ENCODE data around the gene SHROOM4. TPM values are rescaled to one million over a fixed set of nuclear protein-coding genes. Genes with fewer than 3 reads are reported as not detected.

SHROOM4 gene
- total and polyA plus RNA-seq, 2 of the 13 experiments (the other 11 are each of a cell fraction or from before 2014, with no cell fraction given), result 0.08 to 0.18 TPM

DNA sequence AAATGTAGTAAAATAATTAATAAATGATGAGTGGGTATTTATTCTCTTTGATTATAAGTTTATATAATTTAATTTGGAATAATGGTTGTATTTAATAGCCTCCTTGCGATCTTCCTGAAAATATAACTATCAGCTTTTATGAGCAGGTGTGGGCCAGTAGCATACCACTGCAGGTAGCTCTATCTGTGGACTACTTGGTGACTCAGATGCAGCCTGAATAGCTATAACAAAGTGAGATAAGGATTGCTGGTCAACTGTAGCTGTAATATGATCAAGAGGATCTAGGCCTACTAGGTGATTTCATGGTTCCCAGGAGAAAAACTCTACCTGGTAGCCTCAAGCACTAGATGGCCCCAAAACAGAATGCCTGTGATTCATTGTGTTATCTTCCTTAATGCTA lies 49.5 kb upstream of the SHROOM4 start:
- H2AFZ ChIP-seq (ENCODE audit: low read length), result no peak overlapping the region
- H3K79me2 ChIP-seq (ENCODE audit: insufficient read depth, low read length), result no peaks in the 10 kb centered on the region
- no peaks in the 10 kb centered on the region for H3K27me3 ChIP-seq (ENCODE audit: control insufficient read depth in 1 of 2, insufficient read depth in 2 of 2, low read length in 2 of 2)
- no peak overlapping the region for H3K9ac ChIP-seq (ENCODE audit: insufficient read depth, low read depth, low read length)
- no TSS peak for BruUV-seq (replicated peaks)
- no peaks in the 10 kb centered on the region for H3K36me3 ChIP-seq (replicated peaks in 1 of 2; ENCODE audit: control insufficient read depth in 1 of 2, insufficient read depth in 2 of 2, low read length in 2 of 2)
- ATAC-seq (no peak), FAIRE-seq (no peak), DNase-seq (ENCODE audit: low spot score) (no peak)
- ChIA-PET CTCF (ENCODE audit: low intra/inter-chr PET ratio, low total read pairs) (no interaction called here), POLR2A (no interaction called here)
- peaks cover 13% of the 10 kb centered on the region; the same call in 1 of the 2 replicates for H3K4me1 ChIP-seq (ENCODE audit: insufficient read depth, low read length)
- H3K4me3 ChIP-seq (replicated peaks in 1 of 3; ENCODE audit: insufficient read depth in 1 of 3, low read depth in 2 of 3, low read length in 3 of 3), result no peak overlapping the region
- H3K27ac ChIP-seq (ENCODE audit: extremely low read length, insufficient read depth, low read length), result no peak overlapping the region
- in situ Hi-C loops (cut with HindIII; ENCODE audit: extremely low pct_ligation_motif_present, low pct_unique_long_range_greater_than_20kb) (no loop called here), intact Hi-C loops (cut with micrococcal nuclease; ENCODE audit: unreplicated experiment) (no loop called here)
- WGBS (ENCODE audit: low lambda C conversion rate), result 92% methylated on average over 1 of the region's 1 CpG
- no peak overlapping the region for H3K4me2 ChIP-seq (ENCODE audit: low read depth, low read length)
- TF ChIP-seq TFDP2 (CRISPR knock-in tag; IDR thresholded peaks at IDR 0.05) (no peak), AGO2 (optimal IDR thresholded peaks at IDR 0.05; ENCODE audit: low read depth, low read length) (no peak), DMAP1 (CRISPR knock-in tag; IDR thresholded peaks at IDR 0.05) (no peak), ZNF317 (CRISPR knock-in tag; IDR thresholded peaks at IDR 0.05) (no peak), ZFP36 (IDR thresholded peaks at IDR 0.05; ENCODE audit: borderline replicate concordance, low read depth, low read length, partially characterized antibody) (no peak), SRF (IDR thresholded peaks at IDR 0.05; ENCODE audit: low read depth, low read length) (no peak), TOE1 (CRISPR knock-in tag; IDR thresholded peaks at IDR 0.05) (no peak), ISL2 (CRISPR knock-in tag; IDR thresholded peaks at IDR 0.05) (no peak), MAF1 (CRISPR knock-in tag; IDR thresholded peaks at IDR 0.05; ENCODE audit: borderline replicate concordance) (no peak), HNF4A (CRISPR knock-in tag; IDR thresholded peaks at IDR 0.05) (no peak), PAF1 (CRISPR knock-in tag; IDR thresholded peaks at IDR 0.05) (no peak), NFKB2 (CRISPR knock-in tag; IDR thresholded peaks at IDR 0.05; ENCODE audit: borderline replicate concordance) (no peak), ZBTB8A (CRISPR knock-in tag; IDR thresholded peaks at IDR 0.05; ENCODE audit: borderline replicate concordance, low read depth) (no peak)
- TF ChIP-seq, protein P1, sequence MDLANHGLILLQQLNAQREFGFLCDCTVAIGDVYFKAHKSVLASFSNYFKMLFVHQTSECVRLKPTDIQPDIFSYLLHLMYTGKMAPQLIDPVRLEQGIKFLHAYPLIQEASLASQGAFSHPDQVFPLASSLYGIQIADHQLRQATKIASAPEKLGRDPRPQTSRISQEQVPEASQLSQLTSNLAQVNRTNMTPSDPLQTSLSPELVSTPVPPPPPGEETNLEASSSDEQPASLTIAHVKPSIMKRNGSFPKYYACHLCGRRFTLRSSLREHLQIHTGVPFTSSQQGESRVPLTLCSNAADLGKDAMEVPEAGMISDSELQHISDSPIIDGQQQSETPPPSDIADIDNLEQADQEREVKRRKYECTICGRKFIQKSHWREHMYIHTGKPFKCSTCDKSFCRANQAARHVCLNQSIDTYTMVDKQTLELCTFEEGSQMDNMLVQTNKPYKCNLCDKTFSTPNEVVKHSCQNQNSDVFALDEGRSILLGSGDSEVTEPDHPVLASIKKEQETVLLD (CRISPR knock-in tag; IDR thresholded peaks at IDR 0.05; ENCODE audit: low read depth), result no peak
- TF ChIP-seq, protein P2, sequence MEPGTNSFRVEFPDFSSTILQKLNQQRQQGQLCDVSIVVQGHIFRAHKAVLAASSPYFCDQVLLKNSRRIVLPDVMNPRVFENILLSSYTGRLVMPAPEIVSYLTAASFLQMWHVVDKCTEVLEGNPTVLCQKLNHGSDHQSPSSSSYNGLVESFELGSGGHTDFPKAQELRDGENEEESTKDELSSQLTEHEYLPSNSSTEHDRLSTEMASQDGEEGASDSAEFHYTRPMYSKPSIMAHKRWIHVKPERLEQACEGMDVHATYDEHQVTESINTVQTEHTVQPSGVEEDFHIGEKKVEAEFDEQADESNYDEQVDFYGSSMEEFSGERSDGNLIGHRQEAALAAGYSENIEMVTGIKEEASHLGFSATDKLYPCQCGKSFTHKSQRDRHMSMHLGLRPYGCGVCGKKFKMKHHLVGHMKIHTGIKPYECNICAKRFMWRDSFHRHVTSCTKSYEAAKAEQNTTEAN (CRISPR knock-in tag; conservative IDR thresholded peaks at IDR 0.05), result no peak
- TF ChIP-seq, protein P3, sequence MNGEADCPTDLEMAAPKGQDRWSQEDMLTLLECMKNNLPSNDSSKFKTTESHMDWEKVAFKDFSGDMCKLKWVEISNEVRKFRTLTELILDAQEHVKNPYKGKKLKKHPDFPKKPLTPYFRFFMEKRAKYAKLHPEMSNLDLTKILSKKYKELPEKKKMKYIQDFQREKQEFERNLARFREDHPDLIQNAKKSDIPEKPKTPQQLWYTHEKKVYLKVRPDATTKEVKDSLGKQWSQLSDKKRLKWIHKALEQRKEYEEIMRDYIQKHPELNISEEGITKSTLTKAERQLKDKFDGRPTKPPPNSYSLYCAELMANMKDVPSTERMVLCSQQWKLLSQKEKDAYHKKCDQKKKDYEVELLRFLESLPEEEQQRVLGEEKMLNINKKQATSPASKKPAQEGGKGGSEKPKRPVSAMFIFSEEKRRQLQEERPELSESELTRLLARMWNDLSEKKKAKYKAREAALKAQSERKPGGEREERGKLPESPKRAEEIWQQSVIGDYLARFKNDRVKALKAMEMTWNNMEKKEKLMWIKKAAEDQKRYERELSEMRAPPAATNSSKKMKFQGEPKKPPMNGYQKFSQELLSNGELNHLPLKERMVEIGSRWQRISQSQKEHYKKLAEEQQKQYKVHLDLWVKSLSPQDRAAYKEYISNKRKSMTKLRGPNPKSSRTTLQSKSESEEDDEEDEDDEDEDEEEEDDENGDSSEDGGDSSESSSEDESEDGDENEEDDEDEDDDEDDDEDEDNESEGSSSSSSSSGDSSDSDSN (CRISPR knock-in tag; IDR thresholded peaks at IDR 0.05), result no peak
- no peaks in the 10 kb centered on the region for H3K9me3 ChIP-seq (ENCODE audit: low read length)
- H4K20me1 ChIP-seq (ENCODE audit: insufficient read depth, low read length), result no peaks in the 10 kb centered on the region

Data from HepG2 (cell line).